Astrocyte (in vitro differentiated cells and primary cell): ENCODE data around the gene PROM1. TPM values are rescaled to one million over a fixed set of nuclear protein-coding genes. Genes with fewer than 3 reads are reported as not detected.

Source experiments
- DNase-seq: peaks from one replicate; pipeline ENCODE4 v3.0.0-alpha.2; 2010; ENCODE audit warnings: low read depth
- FAIRE-seq: peaks from 2 replicates; lab custom pipeline; 2011; peaks lifted over from hg19 to GRCh38; lab: Jason Lieb, UNC
- H2AFZ ChIP-seq: 2 replicates; pipeline ENCODE4 v1.6.0; 2012; ENCODE audit warnings: low read depth, low read length, inconsistent platforms
- H3K27ac ChIP-seq: 2 replicates; pipeline ENCODE4 v1.5.1; 2011; ENCODE audit warnings: low read depth, low read length, inconsistent platforms
- H3K27me3 ChIP-seq: 2 replicates; pipeline ENCODE4 v1.6.0; 2011; ENCODE audit warnings: low read length, inconsistent platforms; ENCODE audit not compliant: insufficient read depth
- H3K36me3 ChIP-seq: 2 replicates; pipeline ENCODE4 v1.5.1; 2011; ENCODE audit warnings: low read length, inconsistent platforms; ENCODE audit not compliant: insufficient read depth
- H3K4me1 ChIP-seq: 2 replicates; pipeline ENCODE4 v1.5.1; 2011; ENCODE audit warnings: low read length, inconsistent platforms; ENCODE audit not compliant: insufficient read depth
- H3K4me2 ChIP-seq: 2 replicates; pipeline ENCODE4 v1.6.0; 2012; ENCODE audit warnings: low read length, inconsistent platforms
- H3K4me3 ChIP-seq: 2 replicates; pipeline ENCODE4 v1.5.1; 2011; ENCODE audit warnings: low read depth, mild to moderate bottlenecking, low read length, inconsistent platforms; ENCODE audit not compliant: insufficient read depth
- H3K79me2 ChIP-seq: 2 replicates; pipeline ENCODE4 v1.6.0; 2012; ENCODE audit warnings: mild to moderate bottlenecking, low read length, inconsistent platforms; ENCODE audit not compliant: insufficient read depth
- H3K9ac ChIP-seq: 2 replicates; pipeline ENCODE4 v1.6.0; 2012; ENCODE audit warnings: mild to moderate bottlenecking, low read length, inconsistent platforms
- H3K9me3 ChIP-seq: 2 replicates; pipeline ENCODE4 v1.5.1; 2012; ENCODE audit warnings: low read depth, mild to moderate bottlenecking, low read length, inconsistent platforms; ENCODE audit not compliant: insufficient read depth
- H4K20me1 ChIP-seq: 2 replicates; pipeline ENCODE4 v1.6.0; 2012; ENCODE audit warnings: low read length, inconsistent platforms; ENCODE audit not compliant: insufficient read depth
- H3K27ac Mint-ChIP-seq: one replicate; pipeline ENCODE4 v1.8.0; 2021; ENCODE audit warnings: mild to moderate bottlenecking, mixed read lengths; ENCODE audit not compliant: unreplicated experiment
- H3K27me3 Mint-ChIP-seq: one replicate; pipeline ENCODE4 v1.8.0; 2021; ENCODE audit warnings: low read depth, mixed read lengths; ENCODE audit not compliant: unreplicated experiment
- H3K36me3 Mint-ChIP-seq: one replicate; pipeline ENCODE4 v1.8.0; 2021; ENCODE audit warnings: low read depth, mixed read lengths; ENCODE audit not compliant: unreplicated experiment
- H3K4me1 Mint-ChIP-seq: one replicate; pipeline ENCODE4 v1.8.0; 2021; ENCODE audit warnings: low read depth, mixed read lengths; ENCODE audit not compliant: unreplicated experiment
- H3K4me3 Mint-ChIP-seq: one replicate; pipeline ENCODE4 v1.8.0; 2021; ENCODE audit warnings: mild to moderate bottlenecking, moderate library complexity, mixed read lengths; ENCODE audit not compliant: unreplicated experiment
- H3K9me3 Mint-ChIP-seq: one replicate; pipeline ENCODE4 v1.8.0; 2021; ENCODE audit warnings: mild to moderate bottlenecking, mixed read lengths; ENCODE audit not compliant: unreplicated experiment
- CTCF ChIP-seq: IDR thresholded peaks from 2 replicates; pipeline ENCODE4 v1.5.1; 2011; ENCODE audit warnings: low read depth, mild to moderate bottlenecking, inconsistent platforms, low read length, moderate library complexity; ENCODE audit not compliant: insufficient read depth
- EZH2 ChIP-seq: IDR thresholded peaks from 2 replicates; pipeline ENCODE4 v1.6.1; 2012; ENCODE audit warnings: mild to moderate bottlenecking, low read length, inconsistent platforms; ENCODE audit not compliant: insufficient read depth
- total RNA-seq: library from RNA; stranded (reverse); gene quantifications from 2 replicates; pipeline ENCODE4 v1.2.1, GENCODE V29; 2021

PROM1 gene
- total RNA-seq, 1 donor from 2014 or later = 34.5 TPM

- no peak overlapping the region for H3K27ac Mint-ChIP-seq
- TF ChIP-seq CTCF = no peak
- TF ChIP-seq EZH2 = no peak
- DNase-seq = no peak
Measured at GRCh38 chr4:15918484-15919129, 165.2 kb downstream of the PROM1 start.

More at GRCh38 chr4:15918484-15919129, 165.2 kb downstream of the PROM1 start:
- H3K9me3 ChIP-seq = no peaks in the 10 kb centered on the region
- H4K20me1 ChIP-seq = no peaks in the 10 kb centered on the region
- no peaks in the 10 kb centered on the region for H3K36me3 ChIP-seq
- no peak for FAIRE-seq
- H3K27ac ChIP-seq = no peak overlapping the region
- no peaks in the 10 kb centered on the region for H3K79me2 ChIP-seq
- Mint-ChIP-seq H3K4me1 (peaks cover 35% of the 10 kb centered on the region), H3K9me3 (peaks cover 5% of the 10 kb centered on the region), H3K4me3 (no peak overlapping the region), H3K27me3 (no peaks in the 10 kb centered on the region), H3K36me3 (no peaks in the 10 kb centered on the region)
- no peaks in the 10 kb centered on the region for H3K27me3 ChIP-seq
- H2AFZ ChIP-seq = no peak overlapping the region
- H3K9ac ChIP-seq = no peak overlapping the region
- peaks cover 35% of the 10 kb centered on the region for H3K4me1 ChIP-seq
- no peak overlapping the region for H3K4me2 ChIP-seq
- no peak overlapping the region for H3K4me3 ChIP-seq

Other genes starting within 250 kb of the PROM1 start
- not detected in 2 replicates for gene FGFBP1, start 145.3 kb downstream of the PROM1 start, total RNA-seq
- not detected in 2 replicates for gene FGFBP2, start 120.8 kb downstream of the PROM1 start, total RNA-seq
- 25.3 and 32.5 TPM in 2 replicates for gene TAPT1, start 142.4 kb upstream of the PROM1 start, total RNA-seq